Stimulated activated CD8-positive, alpha-beta memory T cell treated with anti-CD3 and anti-CD28 coated beads, Interleukin-4, amount 100 ng/mL, for 48 hours (primary cell): ENCODE results near the gene CAPRIN1.
"Not testable (repeated sequence)": the region's sequence is repeated elsewhere in the genome, so short reads cannot be mapped to it uniquely, and the experiment has no call there.

ENCODE experiments used
- DNase-seq: peaks from one replicate; pipeline ENCODE4 v3.0.0-alpha.2; 2020

Gene CAPRIN1

GRCh38 chr11:34094900-34095299 lies 43.4 kb downstream of the CAPRIN1 start:
- not testable (repeated sequence) for DNase-seq

GRCh38 chr11:34098813-34099212 lies 47.3 kb downstream of the CAPRIN1 start:
- DNase-seq = no peak

- DNase-seq = no peak
These were observed 53.1 kb downstream of the CAPRIN1 start for GRCh38 chr11:34104680-34105078.

GRCh38 chr11:34105079-34105956 lies 53.8 kb downstream of the CAPRIN1 start, which contains the start of gene NAT10:
Gene NAT10 (plus strand): TSS chr11:34105629. CDS start chr11:34108226, 2,597 bp downstream.
- DNase-seq = peak; percentile 99

- DNase-seq = no peak
These were observed 54.5 kb downstream of the CAPRIN1 start for GRCh38 chr11:34105957-34106504.

- DNase-seq = no peak
These were observed 60.3 kb downstream of the CAPRIN1 start for GRCh38 chr11:34111722-34112270.

- no peak for DNase-seq
These were observed 62.5 kb downstream of the CAPRIN1 start for GRCh38 chr11:34114014-34114413.

GRCh38 chr11:34114471-34114870 lies 62.9 kb downstream of the CAPRIN1 start:
- no peak for DNase-seq

GRCh38 chr11:34120651-34121050 lies 69.1 kb downstream of the CAPRIN1 start:
- no peak for DNase-seq

GRCh38 chr11:34124885-34125668 lies 73.5 kb downstream of the CAPRIN1 start:
- no peak for DNase-seq

- no peak for DNase-seq
These were observed 75.7 kb downstream of the CAPRIN1 start for GRCh38 chr11:34126959-34127848.

- DNase-seq = no peak
These were observed 77.3 kb downstream of the CAPRIN1 start for GRCh38 chr11:34128824-34129223.

- DNase-seq = no peak
These were observed 80.9 kb downstream of the CAPRIN1 start for GRCh38 chr11:34132261-34132965.

- no peak for DNase-seq
These were observed 83.2 kb downstream of the CAPRIN1 start for GRCh38 chr11:34134765-34135164.

GRCh38 chr11:34135439-34135838 lies 83.9 kb downstream of the CAPRIN1 start:
- no peak for DNase-seq

GRCh38 chr11:34136420-34136819 lies 84.9 kb downstream of the CAPRIN1 start:
- no peak for DNase-seq

- no peak for DNase-seq
These were observed 87.8 kb downstream of the CAPRIN1 start for GRCh38 chr11:34139346-34139745.

- DNase-seq = no peak
These were observed 88.6 kb downstream of the CAPRIN1 start for GRCh38 chr11:34140149-34140548.

- DNase-seq = no peak
These were observed 91.5 kb downstream of the CAPRIN1 start for GRCh38 chr11:34143048-34143447.

GRCh38 chr11:34145073-34145472 lies 93.5 kb downstream of the CAPRIN1 start:
- DNase-seq = no peak

- DNase-seq = no peak
These were observed 94.4 kb downstream of the CAPRIN1 start for GRCh38 chr11:34145847-34146381.
